Measurements from ENCODE around the gene AQP3.

AQP3 gene

DNA sequence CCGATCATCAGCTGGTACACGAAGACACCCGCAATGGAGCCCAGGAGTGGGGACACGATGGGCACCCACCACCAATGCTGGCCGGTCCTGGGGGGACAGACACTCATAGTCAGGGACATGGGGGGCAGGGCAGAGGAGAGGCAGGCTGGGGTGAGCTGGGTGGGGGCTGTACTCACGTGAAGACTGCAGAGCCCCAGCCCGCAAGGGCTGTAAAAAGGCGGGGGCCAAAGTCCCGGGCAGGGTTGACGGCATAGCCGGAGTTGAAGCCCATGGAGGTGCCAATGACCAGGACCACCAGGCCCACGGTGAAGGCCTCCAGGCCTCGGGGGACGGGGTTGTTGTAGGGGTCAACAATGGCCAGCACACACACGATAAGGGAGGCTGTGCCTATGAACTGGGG, 5.3 kb downstream of the AQP3 start:
- Histone ChIP-seq H3K27me3 (ENCODE audit: control insufficient read depth, insufficient read depth, low read length, poor library complexity, severe bottlenecking) (peaks cover 13% of the 10 kb centered on the region), H3K36me3 (ENCODE audit: control insufficient read depth, insufficient read depth, low read length) (no peaks in the 10 kb centered on the region), H3K4me3 (ENCODE audit: insufficient read depth, low read depth, low read length) (no peak overlapping the region), H3K9me3 (ENCODE audit: control insufficient read depth, low read length) (no peaks in the 10 kb centered on the region), H3K27ac (ENCODE audit: insufficient read depth, low read depth, low read length, poor library complexity, severe bottlenecking) (no peak overlapping the region), H3K4me1 (ENCODE audit: control insufficient read depth, insufficient read depth, low read length) (peaks cover 14% of the 10 kb centered on the region)
- WGBS, 2 experiments, result 94% methylated on average over 15 of the region's 15 CpGs

DNA sequence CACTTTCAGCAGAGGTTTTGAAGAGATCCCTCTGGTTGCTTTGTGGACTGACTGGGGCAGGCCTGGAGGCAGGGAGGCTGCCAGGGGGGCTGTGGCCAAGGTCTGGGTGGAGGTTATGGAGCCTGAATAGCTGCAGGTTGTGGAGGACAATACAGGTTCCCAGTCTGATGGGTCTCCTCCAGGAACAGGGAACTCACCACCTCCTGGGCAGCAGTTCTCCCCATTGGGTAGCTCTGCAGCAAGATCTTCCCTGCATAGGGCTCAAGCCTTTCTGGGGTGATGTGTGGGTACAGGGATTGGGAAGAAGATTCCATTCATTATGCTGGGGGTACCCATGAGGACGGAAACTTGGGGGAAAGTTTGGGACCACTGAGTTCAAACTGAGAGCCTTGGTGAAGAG, 6.8 kb downstream of the AQP3 start:
- Histone ChIP-seq H3K36me3 (ENCODE audit: control insufficient read depth, insufficient read depth, low read length) (no peaks in the 10 kb centered on the region), H3K9me3 (ENCODE audit: control insufficient read depth, low read length) (no peaks in the 10 kb centered on the region), H3K4me1 (ENCODE audit: control insufficient read depth, insufficient read depth, low read length) (peaks cover 7% of the 10 kb centered on the region), H3K27ac (ENCODE audit: insufficient read depth, low read depth, low read length, poor library complexity, severe bottlenecking) (no peak overlapping the region), H3K4me3 (ENCODE audit: insufficient read depth, low read depth, low read length) (no peak overlapping the region), H3K27me3 (ENCODE audit: control insufficient read depth, insufficient read depth, low read length, poor library complexity, severe bottlenecking) (no peaks in the 10 kb centered on the region)
- WGBS, 2 experiments, result 88 to 89% methylated on average over 1 of the region's 1 CpG

DNA sequence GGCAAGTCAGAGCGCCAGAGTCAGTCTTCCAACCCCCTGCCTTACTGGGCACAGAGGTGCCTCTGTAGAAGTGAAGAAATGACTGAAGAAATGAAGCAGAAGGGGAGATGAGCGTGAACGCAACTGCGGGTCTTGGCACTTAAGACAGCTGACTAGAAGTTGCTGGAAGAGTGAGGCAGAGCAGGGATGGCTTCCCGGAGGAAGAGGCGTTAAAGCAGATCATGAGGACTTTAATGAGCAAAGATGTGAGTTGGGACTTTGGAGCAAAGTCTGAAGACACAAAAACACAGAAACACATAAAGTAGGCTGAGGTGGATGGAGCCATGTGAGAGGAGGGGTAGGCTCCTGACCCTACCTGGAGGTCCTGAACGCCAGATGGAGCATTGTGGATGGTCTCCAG, 7.2 kb downstream of the AQP3 start:
- H3K27me3 ChIP-seq (ENCODE audit: control insufficient read depth, insufficient read depth, low read length, poor library complexity, severe bottlenecking), result no peaks in the 10 kb centered on the region
- H3K4me3 ChIP-seq (ENCODE audit: insufficient read depth, low read depth, low read length), result no peak overlapping the region
- WGBS, 2 experiments, result 94% methylated on average over 7 of the region's 7 CpGs
- no peaks in the 10 kb centered on the region for H3K36me3 ChIP-seq (ENCODE audit: control insufficient read depth, insufficient read depth, low read length)
- no peaks in the 10 kb centered on the region for H3K9me3 ChIP-seq (ENCODE audit: control insufficient read depth, low read length)
- H3K27ac ChIP-seq (ENCODE audit: insufficient read depth, low read depth, low read length, poor library complexity, severe bottlenecking), result no peak overlapping the region
- H3K4me1 ChIP-seq (ENCODE audit: control insufficient read depth, insufficient read depth, low read length), result peaks cover 3% of the 10 kb centered on the region

DNA sequence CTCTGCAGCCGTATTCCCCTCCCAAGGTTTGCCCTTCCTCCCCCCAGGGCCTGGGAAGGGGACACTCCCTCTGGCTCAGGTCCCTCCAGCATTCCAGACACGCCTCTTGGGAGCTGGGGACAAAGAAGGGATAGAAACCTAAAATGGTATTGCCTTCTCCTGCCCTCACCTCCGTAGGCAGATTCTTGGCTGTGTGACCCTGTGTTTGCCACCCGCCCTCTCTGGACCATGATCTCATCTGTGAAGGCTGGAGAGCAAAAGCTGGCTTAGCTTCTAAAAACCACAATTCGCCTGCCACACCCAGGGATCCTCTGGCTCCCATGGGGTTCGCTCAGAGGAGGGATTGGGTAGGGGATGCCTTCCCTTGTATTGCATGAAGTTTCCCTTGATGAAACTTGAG, 7.7 kb downstream of the AQP3 start:
- Histone ChIP-seq H3K4me1 (ENCODE audit: control insufficient read depth, insufficient read depth, low read length) (no peaks in the 10 kb centered on the region), H3K9me3 (ENCODE audit: control insufficient read depth, low read length) (no peaks in the 10 kb centered on the region), H3K36me3 (ENCODE audit: control insufficient read depth, insufficient read depth, low read length) (no peaks in the 10 kb centered on the region), H3K27ac (ENCODE audit: insufficient read depth, low read depth, low read length, poor library complexity, severe bottlenecking) (no peak overlapping the region), H3K4me3 (ENCODE audit: insufficient read depth, low read depth, low read length) (no peak overlapping the region), H3K27me3 (ENCODE audit: control insufficient read depth, insufficient read depth, low read length, poor library complexity, severe bottlenecking) (no peaks in the 10 kb centered on the region)
- 76 to 77% methylated on average over 6 of the region's 6 CpGs for WGBS, 2 experiments

DNA sequence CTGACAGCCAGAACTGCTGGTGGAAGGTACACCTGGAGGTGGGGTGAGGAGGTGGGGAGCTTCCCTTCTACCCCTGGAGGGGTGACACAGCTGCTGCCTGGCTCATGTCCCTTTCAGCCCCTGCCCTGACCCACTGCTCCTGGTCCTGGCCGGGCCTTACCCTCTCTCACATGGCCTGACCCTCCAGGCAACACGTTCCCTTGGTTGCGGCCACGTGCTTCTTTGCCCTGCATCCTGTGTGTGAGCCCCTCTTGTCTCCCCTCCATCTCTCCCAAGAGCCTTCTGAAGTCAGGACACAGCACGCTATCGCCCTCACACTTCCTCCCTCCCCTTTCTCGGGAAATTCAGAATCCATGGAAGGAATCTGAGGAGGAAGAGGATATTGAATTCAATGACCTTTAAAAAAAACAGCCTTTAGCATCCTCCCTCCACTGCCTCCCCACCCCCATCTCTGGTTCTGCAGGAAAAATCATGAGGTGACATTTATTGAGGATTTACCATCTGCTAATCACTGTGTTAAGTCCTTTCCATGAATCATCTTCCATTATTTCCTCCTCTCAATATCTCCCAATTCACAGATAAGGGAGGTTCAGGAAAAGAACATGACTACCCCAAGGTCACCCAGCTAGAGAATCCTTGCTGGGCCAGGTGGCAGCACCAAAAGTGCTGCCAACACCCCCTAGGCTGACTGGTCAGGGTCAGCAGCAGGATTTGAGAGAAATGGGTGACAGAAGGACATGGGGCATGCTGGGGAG, 8.3 kb downstream of the AQP3 start:
- no peak overlapping the region for H3K4me3 ChIP-seq (ENCODE audit: insufficient read depth, low read depth, low read length)
- no peak overlapping the region for H3K27ac ChIP-seq (ENCODE audit: insufficient read depth, low read depth, low read length, poor library complexity, severe bottlenecking)
- no peaks in the 10 kb centered on the region for H3K36me3 ChIP-seq (ENCODE audit: control insufficient read depth, insufficient read depth, low read length)
- H3K4me1 ChIP-seq (ENCODE audit: control insufficient read depth, insufficient read depth, low read length), result no peaks in the 10 kb centered on the region
- 81 to 85% methylated on average over 6 to 7 of the region's 7 CpGs for WGBS, 2 experiments
- no peaks in the 10 kb centered on the region for H3K27me3 ChIP-seq (ENCODE audit: control insufficient read depth, insufficient read depth, low read length, poor library complexity, severe bottlenecking)
- no peaks in the 10 kb centered on the region for H3K9me3 ChIP-seq (ENCODE audit: control insufficient read depth, low read length)

DNA sequence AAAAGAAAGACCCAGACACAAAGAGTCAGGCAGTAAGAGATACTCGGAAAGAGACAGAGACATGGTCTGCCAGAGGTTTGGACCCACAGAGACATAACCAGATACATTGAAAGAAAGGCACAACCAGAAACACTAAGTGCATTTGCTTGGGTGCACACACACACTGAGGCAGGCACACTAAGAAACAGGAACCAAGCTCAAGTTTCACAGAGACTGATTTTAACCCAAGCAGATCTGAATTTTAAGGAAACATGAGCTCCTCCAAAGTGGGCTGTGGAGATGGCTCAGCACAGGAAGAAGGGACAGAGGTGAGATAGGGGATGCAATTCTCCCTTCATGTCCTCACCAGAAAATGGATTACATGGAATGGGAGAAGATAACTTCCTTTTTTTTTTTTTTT, 9.5 kb downstream of the AQP3 start:
- WGBS, 2 experiments, result 88 to 89% methylated on average over 1 of the region's 1 CpG
- no peak overlapping the region for H3K27ac ChIP-seq (ENCODE audit: insufficient read depth, low read depth, low read length, poor library complexity, severe bottlenecking)

DNA sequence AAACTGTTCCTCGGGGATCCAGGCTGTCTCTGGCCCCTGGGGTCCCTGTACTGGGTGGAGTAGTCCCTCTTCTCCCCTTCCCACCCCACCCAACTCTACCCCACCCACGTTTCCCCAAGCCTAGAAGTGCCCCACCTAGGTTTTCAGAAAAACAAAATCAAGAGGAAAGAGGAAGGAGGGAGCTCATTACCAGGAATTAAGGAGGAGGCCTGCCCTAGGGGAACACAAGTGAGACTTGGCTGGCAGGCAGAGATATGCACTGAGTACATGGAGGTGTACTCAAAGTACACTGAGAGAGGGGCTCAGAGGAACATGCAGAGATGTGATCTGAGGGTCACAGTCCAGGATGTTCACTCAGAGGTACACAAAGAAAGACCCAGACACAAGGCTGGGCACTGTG, 10.2 kb downstream of the AQP3 start:
- Histone ChIP-seq H3K9me3 (ENCODE audit: control insufficient read depth, low read length) (no peaks in the 10 kb centered on the region), H3K27me3 (ENCODE audit: control insufficient read depth, insufficient read depth, low read length, poor library complexity, severe bottlenecking) (no peaks in the 10 kb centered on the region), H3K27ac (ENCODE audit: insufficient read depth, low read depth, low read length, poor library complexity, severe bottlenecking) (no peak overlapping the region), H3K4me3 (ENCODE audit: insufficient read depth, low read depth, low read length) (no peak overlapping the region), H3K4me1 (ENCODE audit: control insufficient read depth, insufficient read depth, low read length) (no peaks in the 10 kb centered on the region), H3K36me3 (ENCODE audit: control insufficient read depth, insufficient read depth, low read length) (no peaks in the 10 kb centered on the region)
- WGBS, 2 experiments, result 75 to 91% methylated on average over 1 to 2 of the region's 2 CpGs

More for the DNA sequence above, 9.5 kb downstream of the AQP3 start:
- H3K36me3 ChIP-seq (ENCODE audit: control insufficient read depth, insufficient read depth, low read length), result no peaks in the 10 kb centered on the region
- no peak overlapping the region for H3K4me3 ChIP-seq (ENCODE audit: insufficient read depth, low read depth, low read length)
- no peaks in the 10 kb centered on the region for H3K4me1 ChIP-seq (ENCODE audit: control insufficient read depth, insufficient read depth, low read length)
- H3K27me3 ChIP-seq (ENCODE audit: control insufficient read depth, insufficient read depth, low read length, poor library complexity, severe bottlenecking), result no peaks in the 10 kb centered on the region
- no peaks in the 10 kb centered on the region for H3K9me3 ChIP-seq (ENCODE audit: control insufficient read depth, low read length)

DNA sequence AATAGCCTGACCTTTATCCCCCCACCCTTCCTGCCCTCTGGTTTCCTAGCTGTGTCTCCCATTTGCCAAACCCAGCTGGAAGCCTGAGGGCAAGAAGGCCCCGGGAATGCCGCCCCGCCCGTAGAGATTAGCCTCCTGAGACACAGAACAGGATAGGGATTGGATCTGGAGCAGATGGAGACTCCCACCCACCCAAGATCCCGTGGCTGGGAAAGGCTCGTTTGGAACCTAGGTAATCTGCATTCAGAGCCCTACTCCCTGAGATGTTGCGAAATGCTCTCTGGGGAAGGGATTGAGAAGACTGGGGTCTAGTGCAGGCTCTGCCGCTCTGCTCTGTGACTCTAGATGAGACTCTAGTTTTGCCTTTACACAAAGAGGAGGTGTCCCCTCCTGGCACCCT, 10.9 kb downstream of the AQP3 start:
- 74 to 82% methylated on average over 8 of the region's 8 CpGs for WGBS, 2 experiments
- no peaks in the 10 kb centered on the region for H3K4me1 ChIP-seq (ENCODE audit: control insufficient read depth, insufficient read depth, low read length)
- no peaks in the 10 kb centered on the region for H3K36me3 ChIP-seq (ENCODE audit: control insufficient read depth, insufficient read depth, low read length)
- H3K27ac ChIP-seq (ENCODE audit: insufficient read depth, low read depth, low read length, poor library complexity, severe bottlenecking), result no peak overlapping the region
- no peak overlapping the region for H3K4me3 ChIP-seq (ENCODE audit: insufficient read depth, low read depth, low read length)
- H3K9me3 ChIP-seq (ENCODE audit: control insufficient read depth, low read length), result no peaks in the 10 kb centered on the region
- H3K27me3 ChIP-seq (ENCODE audit: control insufficient read depth, insufficient read depth, low read length, poor library complexity, severe bottlenecking), result no peaks in the 10 kb centered on the region

DNA sequence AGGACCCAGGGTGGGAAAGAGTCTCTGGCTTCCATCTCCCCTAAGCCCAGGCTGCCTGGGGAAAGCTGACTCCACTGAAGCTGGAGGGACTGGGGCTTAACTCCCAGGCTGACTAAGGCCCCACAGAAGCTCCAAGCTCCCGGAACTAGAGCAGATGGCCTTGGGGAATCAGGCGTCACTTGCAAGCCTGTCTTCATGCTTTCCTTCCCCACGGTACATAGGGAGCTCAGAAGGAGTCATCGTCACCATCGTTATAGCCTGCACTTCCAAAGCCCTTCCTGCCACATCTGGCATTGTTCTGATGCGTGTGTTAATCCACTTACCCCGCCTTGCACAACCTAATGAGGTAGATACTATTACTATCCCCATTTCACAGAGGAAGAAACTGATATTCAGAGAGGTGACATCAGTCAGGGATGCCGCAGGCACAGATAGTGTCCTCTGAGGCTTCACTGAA, 11.5 kb downstream of the AQP3 start:
- WGBS, 2 experiments, result 90 to 92% methylated on average over 8 of the region's 8 CpGs
- H3K27ac ChIP-seq (ENCODE audit: insufficient read depth, low read depth, low read length, poor library complexity, severe bottlenecking), result no peak overlapping the region
- H3K4me3 ChIP-seq (ENCODE audit: insufficient read depth, low read depth, low read length), result no peak overlapping the region
- no peaks in the 10 kb centered on the region for H3K4me1 ChIP-seq (ENCODE audit: control insufficient read depth, insufficient read depth, low read length)
- no peaks in the 10 kb centered on the region for H3K27me3 ChIP-seq (ENCODE audit: control insufficient read depth, insufficient read depth, low read length, poor library complexity, severe bottlenecking)
- no peaks in the 10 kb centered on the region for H3K9me3 ChIP-seq (ENCODE audit: control insufficient read depth, low read length)
- H3K36me3 ChIP-seq (ENCODE audit: control insufficient read depth, insufficient read depth, low read length), result no peaks in the 10 kb centered on the region

DNA sequence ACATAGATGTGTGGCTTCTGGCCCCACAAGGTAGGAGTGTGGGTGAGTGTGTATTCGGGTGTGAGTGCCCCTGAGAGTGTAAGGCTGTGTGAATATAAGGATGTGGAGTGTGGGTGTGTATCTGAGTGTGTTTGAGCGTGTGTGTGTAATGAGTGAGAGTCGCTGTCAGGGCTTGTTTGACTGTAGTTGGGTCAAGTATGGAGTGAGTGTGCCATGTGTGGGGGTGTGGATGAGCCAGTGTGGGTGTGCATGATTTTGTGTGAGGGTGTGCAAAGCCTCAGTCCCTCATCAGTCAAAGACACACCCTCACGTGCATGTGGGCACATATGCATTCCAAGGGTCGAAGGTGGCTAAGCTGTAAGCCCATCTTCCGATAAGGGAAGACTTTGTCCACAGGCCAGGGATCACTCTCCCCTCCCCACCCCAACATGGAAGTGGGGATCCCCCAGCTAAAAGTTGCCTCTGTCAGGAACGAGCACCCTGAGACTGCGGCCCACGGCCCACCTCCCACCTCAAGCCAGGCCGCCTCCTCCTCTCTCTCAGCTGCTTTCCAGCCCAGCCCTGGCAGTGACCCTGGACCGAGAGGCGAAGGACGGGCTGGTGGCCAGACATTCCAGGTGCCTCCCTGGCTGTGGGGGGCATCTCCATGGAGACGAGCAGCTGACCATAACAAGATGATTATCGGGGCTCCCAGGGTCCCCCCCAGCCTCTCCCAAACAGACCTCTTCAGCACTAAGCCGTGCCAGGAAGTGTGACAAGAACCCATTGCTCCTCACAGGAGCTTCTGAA, 12.9 kb downstream of the AQP3 start:
- Histone ChIP-seq H3K9me3 (ENCODE audit: control insufficient read depth, low read length) (no peaks in the 10 kb centered on the region), H3K4me3 (ENCODE audit: insufficient read depth, low read depth, low read length) (no peak overlapping the region), H3K36me3 (ENCODE audit: control insufficient read depth, insufficient read depth, low read length) (no peaks in the 10 kb centered on the region), H3K27me3 (ENCODE audit: control insufficient read depth, insufficient read depth, low read length, poor library complexity, severe bottlenecking) (no peaks in the 10 kb centered on the region), H3K4me1 (ENCODE audit: control insufficient read depth, insufficient read depth, low read length) (no peaks in the 10 kb centered on the region), H3K27ac (ENCODE audit: insufficient read depth, low read depth, low read length, poor library complexity, severe bottlenecking) (no peak overlapping the region)
- WGBS, 2 experiments, result 90 to 91% methylated on average over 16 of the region's 16 CpGs
